ENCODE measurements around the gene PSMG4.

Gene PSMG4

DNA sequence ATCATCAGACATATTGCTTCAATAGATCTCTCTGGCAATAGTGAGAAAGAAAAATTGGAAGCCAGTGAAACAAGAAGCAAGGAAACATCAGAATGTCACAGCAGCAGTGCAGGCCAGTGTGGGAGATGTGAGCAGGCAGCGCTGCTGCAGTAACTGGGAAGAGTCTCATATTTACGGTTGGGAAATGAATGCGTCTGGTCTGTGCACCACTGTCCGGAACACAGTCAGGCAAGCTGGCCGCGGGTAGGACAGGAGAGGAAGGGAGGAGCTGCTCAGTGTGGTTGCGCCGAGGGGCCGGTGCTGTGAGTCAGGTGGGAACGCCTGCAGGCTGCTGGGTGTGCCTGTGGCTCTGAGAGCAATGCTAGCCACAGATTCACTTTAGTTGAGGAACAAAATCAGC, 6.4 kb upstream of the PSMG4 start:
- DNase-seq, result no peak

DNA sequence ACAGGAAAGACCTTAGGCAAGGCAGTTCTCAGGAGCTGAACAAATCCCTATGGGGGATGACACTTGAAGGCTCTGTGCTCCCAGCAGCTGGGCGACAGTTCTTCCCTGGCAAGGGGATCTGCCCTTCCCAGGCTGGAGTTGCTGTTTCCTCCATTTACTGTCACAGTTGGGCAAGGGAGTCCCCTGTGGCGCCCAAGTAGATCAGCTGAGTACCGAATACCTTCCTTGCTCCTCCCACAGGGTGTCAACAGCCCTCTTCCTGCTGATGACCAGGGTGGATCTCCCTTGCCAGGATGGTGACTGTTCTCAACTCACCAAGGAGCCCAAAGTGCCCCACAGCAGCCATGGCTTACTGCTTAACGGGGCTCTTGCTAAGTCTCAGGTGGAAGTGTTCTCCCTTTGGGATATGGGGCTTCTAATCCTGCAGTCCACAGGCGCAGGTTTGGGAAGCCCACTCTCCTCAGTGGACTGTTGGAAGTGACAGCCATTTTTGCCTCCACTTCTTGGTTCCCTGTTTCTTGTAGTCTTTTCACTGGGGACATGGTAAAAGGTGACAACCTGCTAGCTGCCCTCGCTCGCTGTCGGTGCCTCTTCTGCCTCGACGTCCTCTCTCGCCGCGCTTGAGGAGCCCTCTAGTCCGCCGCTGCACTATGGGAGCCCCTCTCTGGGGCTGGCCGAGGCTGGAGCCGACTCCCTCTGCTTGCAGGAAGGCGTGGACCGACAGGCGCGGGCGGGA, 5.7 kb upstream of the PSMG4 start:
- DNase-seq, result no peak

DNA sequence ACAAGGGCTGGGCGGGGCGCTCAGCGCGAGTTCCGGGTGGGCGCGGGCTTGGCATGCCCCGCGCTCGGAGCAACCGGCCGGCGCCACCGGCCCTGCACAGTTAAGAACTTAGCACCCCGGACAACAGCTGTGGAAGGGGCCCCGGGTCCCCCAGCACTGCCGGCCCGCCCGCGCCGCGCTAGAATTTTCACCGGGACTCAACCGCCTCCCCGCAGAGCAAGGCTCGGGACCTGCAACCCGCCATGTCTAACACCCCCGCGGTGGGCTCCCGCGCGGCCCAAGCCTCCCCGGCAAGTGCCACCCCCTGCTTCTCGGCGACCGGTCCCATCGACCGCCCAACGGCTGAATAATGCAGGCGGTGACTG, 5.2 kb upstream of the PSMG4 start:
- no peak for DNase-seq

DNA sequence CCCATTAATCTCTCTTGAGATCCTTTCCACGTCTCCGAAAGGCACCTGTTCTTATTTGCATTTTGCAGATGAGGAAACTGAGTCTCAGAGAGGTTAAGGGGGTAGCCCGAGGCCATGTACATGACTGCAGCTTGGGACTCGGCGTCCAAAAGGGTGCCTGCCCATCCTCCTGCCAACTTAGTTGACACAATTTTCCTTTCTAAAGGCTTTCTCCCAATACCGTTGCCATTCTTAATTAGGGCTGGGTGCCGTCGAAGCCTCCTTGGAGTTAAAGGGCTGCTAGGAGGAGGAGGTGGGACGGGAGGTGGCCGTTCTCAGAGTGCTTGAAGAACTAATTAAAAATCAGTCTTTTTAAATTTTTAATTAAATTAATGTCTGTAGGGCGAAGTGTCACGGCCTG, 546 bp upstream of the PSMG4 start:
- DNase-seq, result no peak

DNA sequence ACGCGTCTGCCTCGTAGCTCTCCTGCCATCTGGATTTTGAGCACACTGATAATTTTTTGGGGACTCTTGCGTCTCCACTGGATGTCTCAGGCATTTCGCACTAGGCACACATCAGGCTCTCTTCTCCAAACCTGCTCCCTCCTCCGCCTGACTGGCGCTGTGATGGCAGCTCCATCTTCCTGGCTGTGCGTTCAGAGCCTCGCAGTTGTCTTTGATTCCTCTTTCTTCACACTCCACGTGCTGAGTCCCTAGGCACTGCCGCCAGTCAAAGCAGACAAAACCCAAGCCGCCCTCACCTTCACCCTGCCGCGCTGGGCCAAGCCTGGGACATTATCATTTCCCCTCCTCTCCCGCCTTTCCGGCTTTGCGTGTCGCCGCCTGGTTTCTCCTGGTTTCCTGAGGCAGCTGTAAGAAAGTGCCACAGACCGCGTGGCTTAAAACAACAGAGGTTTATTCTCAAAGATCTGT, 778 bp downstream of the PSMG4 start:
- peak; percentile 71 for DNase-seq

DNA sequence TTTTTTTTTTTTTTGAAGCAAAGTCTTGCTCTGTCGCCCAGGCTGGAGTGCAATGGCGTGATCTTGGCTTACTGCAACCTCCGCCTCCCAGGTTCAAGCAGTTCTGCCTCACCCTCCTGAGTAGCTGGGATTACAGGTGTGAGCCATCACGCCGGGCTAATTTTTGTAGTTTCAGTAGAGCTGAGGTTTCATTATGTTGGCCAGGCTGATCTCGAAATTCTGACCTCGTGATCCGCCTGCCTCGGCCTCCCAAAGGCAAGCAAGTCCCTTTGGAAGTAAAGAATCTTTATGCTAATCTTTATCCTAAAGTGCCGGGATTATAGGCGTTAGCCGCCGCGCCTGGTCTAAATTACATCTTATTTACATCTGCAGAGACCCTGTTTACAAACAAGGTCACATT, 1.5 kb downstream of the PSMG4 start:
- no peak for DNase-seq

DNA sequence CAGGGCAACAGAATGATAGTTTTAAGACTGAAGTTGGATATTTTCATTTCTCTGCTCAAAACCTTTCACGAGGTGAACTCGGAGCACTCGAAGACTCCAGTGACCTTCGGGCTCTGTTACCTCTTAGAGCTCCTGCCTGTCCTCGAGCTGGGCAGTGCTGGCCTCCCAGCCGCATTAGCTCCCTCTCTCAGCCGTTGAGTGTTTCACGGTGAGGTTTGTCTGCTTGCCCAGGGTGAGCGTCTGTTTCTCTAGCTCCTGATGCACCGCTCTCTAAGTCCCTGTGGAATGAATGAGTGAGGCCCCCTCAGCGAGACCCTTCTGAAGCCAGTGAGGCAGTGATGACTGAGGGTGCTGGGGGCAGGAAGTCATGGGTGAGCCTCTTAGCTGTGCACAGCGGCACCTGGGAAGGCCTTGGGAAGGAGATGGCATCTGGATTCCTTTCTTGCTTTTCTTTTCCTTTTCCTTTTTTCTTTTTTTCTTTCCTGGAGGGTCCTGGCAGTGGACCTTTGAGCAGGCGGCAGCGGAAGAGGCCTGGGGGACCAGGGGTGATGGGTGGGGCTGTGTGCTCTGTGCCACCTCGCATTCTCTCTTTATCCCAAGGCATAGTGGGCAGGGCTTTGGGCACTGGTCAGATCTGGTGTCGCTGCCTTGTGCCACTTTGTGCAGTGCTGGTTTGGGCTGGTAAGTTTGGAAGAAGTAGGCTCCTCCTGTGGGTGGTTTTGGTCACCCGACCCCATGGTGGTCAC, 2.2 kb downstream of the PSMG4 start:
- no peak for DNase-seq

DNA sequence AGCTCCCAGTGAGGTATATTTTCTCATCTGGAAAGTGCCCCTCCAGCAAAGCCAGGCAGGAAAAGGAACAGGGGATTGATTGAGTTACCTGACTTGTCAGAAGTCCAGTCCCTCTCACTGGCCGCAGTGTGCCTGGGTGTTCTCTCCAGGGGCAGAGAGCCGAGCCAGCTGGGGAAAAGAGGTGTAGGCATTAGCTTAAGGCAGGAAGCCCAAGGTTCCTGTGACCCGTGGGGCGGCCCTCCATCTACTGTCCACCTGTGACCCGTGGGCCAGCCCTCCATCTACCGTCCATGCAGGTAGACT, 2.7 kb downstream of the PSMG4 start:
- no peak for DNase-seq

DNA sequence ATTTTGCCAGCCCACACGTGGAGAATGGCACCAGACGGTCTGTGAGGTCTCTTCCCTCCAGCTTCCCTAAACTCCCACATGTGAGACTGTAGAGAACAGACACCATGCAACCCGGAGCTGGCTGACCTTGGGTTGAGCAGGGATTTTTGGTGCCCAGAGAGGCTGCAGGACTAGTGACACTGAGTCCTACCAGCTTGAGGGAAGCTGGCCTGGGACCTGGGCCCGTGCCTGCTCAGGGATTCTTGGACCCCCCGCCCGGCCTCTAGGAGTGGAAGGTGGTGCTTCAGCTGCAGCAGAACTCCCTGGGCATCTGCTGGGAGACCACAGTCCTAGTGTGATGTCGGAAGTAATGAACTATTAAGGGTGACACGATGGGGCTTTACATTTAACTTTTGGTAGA, 3.2 kb downstream of the PSMG4 start:
- no peak for DNase-seq

DNA sequence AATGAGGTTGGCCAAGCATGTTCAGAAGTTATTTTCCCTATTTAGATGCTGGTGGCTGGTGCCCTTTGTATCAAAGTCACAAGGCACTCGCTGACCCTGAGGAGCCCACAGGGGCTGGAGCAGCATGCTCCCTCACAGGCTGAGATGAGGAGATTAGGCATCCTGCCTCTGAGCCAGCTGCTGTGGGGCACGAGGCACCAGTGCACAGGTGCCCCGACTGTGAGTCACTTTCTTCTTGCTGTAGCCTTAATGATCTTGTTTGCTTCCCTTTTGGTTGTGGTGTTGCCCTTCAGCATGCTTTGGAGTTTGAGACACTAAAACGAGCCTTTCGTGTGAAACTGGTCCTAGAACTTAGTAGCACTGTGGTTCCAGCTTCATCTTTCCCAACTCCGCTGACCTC, 4.3 kb downstream of the PSMG4 start:
- no peak for DNase-seq

DNA sequence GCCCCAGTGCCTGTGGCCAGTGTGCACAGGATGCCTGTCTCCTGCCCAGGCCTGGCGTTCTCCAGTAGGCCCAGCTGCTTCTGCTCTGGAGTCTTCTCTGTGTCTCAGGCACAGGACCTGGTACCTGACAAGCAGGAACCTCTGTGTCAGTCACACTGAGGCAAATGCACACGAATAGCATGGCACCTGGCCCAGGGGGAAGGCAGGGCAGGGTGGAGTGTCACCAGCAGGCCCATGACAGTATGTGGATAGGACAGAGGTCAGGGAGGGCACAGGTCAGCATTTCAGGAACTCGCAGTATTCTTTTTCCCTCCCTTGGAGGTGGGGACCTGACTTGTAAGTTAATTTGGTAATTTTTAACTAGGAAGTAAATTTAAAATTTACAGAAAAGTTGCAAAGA, 5.6 kb downstream of the PSMG4 start:
- no peak for DNase-seq

DNA sequence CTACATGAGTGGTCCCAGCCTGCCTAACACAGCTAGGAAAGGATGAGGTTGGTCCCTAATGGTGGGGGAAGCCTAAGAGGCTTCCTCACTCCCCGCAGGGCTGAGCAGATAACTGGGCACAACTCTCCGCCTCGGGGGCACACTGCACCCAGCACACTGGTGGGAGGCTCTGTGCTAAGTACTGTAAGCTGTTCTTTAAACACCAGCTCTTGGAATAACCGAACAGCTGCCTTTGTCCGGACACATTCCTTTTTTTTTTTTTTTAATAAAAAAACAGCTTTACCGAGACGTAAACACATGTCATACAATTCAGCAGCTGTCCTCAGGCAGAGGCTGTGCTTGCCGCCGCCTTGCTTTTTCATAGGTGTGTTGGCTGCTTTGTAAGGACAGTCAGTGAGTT, 6.9 kb downstream of the PSMG4 start:
- DNase-seq, result no peak

DNA sequence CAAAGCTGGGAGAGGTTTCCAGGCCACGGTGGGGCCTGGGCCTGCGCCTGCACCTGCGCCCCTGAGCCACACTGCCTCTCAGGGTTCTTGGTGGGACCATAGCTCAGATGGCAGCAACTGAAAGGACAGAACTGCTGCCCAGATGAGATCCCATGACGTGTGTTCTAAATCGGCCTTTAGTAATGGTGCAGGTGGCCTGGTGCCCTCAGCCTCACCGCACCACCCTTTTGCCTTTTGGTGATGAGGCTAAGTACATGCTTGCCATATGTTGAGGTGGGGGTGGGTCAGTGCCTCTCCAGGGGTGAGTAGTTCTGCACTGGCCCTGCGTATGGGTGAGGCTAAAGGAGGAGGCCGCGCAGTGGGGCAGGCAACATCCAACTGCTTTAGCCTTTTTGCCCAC, 7.4 kb downstream of the PSMG4 start:
- no peak for DNase-seq

DNA sequence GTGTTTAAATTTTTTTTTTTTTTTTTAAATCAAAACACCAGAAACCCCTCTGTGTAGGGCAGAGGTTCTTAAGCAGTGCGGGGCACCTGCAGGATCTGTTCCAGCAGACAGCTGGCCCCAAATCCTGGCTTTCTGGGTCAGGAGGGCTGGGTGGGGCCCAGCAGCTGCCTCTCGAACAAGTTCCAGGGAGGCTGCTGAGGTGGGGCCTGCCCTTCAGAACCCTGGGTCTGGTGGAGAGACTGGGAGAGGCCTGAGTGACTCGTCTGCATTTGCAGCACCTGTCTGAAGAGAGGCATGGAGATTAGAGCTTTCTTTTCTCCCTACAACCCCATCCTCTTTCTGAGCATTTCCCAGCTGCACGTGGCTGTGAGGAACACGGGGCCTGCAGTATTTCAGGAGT, 8.4 kb downstream of the PSMG4 start:
- DNase-seq, result no peak

DNA sequence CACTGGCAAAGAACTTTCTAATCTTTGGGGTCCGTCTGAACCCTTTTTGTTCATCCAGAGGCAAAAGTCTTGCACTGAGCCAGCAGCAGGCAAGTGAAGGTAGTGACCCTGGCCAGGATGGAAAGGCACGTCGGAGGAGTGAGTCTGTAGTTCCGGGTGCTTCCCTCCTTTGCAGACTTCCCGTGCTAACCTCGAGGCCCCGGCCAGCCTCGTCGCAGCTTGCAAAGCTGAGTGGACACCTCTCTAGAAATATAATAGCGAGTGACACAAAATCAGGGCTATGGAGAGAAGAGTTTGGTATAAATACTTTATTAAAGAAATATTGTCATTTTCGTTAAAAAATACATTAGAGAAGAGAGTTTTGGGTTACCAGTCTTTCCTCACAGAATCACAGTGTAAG, 9.9 kb downstream of the PSMG4 start:
- DNase-seq, result no peak

DNA sequence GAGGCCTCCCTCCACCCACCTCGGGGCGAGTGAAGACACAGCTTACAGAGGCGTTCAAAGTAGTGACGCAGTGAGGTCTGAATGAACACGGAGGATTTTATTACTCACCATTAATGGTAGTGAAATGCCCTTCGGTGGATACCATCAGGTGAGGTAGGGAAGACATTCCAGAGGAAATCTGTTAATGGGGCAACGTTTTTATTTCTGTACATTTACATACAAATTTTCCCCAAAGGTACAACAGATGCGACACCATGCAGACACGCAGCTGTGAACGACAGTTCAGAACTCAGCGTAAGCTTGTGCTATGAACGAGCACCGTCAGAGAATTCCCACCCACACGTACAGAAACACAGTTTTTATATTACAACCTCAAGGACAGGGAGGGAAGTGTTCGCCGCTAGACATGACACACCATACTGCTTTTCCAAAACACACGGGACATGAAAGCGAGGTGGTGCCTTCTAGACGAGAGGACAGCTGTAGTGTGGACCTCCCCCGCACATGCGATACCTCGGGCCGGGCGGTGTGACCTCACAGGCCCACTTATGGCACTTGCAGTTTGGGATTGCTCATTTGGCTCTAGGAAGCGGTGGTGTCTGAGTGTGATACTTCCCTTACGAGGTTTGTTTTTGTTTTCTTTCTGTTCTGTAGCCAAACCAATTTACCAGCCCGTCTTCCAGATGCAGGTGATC, 10.7 kb downstream of the PSMG4 start:
- no peak for DNase-seq

DNA sequence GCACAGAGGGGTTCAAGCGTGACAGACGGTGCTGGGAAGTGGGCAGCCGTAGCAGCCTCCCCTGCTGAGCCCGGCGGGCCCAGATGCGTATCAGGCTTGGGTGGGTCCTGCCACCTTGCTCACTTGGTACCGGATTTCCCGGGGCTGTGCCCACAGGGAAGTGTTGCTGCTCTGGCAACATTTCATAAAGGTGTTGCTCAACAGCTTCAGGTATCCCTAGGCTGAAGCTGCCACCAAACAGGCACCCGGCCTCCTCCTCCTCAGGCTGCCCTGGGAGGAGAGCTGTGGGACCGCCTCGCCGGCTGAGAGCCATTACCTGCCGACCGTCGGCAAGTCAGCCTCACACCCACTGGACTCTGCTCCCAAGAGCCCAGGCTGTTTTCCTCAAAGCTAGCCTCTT, 11.5 kb downstream of the PSMG4 start:
- DNase-seq, result no peak

DNA sequence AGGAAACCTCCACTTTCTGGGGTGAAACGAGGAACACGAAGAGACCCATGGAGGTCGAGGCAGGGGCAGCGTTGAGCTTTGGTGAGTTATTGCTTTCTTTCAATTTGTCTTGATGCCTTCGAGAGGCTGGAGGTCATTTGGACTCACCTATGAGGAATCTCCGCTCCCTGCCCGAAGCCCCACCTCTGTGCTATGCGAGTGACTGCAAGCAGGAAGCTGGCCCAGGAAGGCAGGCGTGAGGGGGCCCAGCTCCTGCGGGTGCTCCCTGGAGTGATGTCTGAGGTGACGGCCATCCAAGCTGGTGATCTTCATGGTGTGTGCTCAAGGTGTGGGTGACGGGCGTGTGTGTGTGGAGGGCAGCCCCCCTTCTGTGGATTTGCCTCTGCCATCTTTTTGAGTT, 13.0 kb downstream of the PSMG4 start:
- no peak for DNase-seq

DNA sequence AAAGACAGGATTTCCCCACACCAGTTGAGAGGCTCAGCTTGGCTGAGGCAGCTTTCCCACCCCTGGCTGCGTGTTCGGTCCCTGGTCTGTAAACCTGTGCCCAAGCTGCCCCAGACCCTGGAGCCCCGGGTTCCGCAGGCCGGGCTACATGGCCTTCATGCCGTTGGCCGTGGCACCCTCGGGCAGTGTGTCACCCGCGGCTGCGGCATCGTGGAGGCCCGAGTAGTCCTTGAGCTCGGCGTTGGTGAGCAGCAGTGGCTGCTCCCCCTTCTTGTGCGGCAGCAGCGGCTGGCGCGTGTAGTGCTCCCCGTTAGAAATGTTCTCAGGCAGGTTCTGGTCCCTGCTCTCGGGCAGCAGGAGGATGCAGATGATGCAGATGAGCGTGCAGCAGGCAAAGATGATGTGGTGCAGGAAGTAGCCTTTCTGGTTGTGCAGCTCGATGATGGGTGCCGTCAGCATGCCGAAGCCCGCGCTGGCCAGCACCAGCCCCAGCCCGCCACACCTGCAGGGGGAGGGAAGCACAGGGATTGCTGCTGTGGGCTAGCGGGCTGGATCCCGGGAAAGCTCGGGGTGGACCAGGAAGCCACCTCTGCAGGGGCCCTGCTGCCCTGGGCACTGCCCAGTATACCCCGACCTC, 14.3 kb downstream of the PSMG4 start:
- DNase-seq, result no peak

DNA sequence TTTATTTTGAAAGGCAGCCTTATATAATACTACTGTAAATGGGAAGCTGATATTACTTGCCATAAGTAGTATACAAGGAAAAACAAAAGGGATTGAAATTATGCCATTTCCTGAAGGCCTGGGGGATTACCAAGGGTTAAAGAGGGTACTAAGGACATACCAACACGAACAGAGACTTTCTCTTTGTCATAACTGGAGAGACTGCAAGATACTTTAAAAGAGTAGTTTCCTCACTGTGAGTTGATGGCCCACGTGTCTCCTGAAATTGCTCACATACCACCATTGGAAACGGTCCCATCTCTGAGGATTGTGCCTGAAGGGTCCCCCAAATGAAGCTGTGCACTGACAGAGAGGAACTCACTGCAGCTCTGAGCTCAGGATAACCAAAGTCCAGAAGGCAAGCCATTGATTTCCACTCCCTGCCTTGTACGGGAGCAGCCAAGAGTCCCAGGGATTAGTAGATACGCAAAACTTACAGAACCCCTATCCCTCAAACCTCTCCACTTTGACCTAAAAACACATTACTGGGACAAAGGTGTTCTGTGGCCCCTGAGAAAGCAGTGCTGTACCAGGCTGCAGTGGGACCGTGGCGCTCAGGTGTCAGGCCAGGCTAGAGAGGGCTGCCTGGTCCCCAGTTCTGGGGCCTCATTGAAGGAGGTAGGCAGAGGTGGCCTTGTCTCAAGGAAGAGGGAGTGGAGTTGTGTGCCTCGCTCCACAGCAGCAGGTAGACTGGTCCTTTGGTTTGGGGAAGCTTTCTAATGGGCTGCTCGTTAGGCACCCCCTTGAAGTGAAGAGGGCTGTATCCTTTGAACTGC, 15.2 kb downstream of the PSMG4 start:
- no peak for DNase-seq

DNA sequence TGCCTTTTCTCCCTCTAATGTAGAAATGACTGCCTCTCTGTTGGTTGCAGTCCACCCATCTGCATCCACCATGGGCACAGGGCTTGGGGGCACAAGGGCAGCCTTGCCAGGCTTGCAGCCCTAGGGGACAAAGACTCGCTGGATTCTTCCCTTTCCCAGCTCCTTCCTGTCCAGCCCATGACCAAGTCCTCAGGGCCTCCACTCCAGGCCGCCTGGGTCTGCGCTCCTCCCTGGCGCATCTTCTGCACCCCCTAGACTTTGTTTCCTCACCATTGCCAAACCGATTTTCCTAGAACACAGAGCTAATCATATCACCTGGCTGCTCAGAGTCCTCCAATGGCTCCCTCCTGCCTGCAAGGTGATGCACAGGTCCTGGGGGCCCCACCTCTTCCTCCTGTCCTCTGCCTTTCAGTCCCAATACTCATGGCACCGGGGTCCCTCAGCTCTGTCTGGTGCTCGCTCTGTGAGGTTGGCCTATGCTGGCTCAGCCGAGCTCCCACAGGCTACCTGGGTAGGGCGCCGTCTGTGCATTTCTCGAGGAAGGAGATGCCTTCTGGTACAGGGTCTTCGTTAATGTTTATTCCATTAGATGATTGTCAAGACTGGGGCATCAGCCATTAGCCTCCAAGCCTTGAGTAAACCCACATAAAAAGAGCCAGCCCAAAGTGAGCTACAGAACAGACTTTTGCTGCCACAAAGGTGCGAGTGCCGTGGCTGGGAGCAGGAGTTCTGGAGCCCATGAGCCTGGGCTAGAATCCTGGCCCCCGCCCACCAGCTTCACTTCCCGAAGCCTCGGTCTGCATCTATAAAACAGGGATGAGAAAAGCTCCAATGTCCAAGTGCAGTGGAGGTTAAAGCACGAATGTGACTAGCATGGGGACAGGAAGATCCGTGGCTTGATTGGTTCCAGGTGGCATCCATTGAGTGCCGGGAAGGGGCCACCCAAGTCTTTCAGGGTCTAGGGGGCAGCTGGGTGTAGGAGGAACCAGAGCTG, 17.7 kb downstream of the PSMG4 start:
- no peak for DNase-seq

DNA sequence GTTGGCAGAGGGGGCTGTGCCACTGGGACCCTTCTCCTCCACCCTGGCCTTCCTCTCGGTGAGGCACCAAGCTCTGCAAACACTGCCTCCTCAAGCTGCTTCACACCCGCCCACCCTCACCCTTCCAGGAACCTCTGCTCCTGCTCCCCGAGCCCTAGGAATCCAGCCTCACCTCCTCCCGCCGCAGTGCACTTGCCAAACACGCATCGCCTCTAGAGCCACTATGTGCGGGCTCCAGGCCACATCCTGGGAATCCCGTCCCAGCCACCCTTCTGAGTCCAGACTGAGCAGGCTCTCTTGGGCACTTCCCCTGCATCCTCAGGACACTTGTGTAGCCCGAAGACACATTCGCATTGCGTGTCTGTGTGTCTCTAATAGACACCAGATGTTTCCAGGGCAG, 18.5 kb downstream of the PSMG4 start:
- peak; percentile 48 for DNase-seq
